NB4 (cell line): ENCODE data around the gene HS6ST2.
A peak's percentile ranks its signal among the peaks of the same experiment; 100 is the strongest.

Source experiments
- MAX ChIP-seq: IDR thresholded peaks from 2 replicates; pipeline ENCODE4 v1.6.1; 2011; ENCODE audit warnings: low read depth, low read length
- TF ChIP-seq, protein P1 (sequence below): IDR thresholded peaks from one replicate; pipeline ENCODE4 v1.5.1; 2012; ENCODE audit warnings: low read depth, low read length

DNA sequence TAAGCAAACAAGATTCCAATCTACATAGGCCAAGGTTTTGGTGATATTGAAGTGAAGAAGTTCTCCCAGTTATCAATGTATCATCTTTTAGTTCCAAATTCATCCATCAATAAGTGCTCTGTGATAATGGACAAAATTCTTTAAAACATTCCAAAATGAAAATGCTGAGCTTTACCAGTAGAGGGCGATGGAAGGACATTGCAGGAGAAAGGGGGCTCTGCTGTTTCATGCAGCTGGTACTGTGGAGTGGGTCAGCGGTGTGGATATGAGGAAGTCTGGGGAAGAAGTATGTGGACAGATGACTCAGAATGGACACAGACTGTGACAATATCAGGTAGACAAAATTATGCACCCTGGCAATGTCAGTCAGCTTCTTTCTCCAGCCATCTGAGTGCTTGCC lies 46.6 kb upstream of the HS6ST2 start:
- TF ChIP-seq, protein P1, sequence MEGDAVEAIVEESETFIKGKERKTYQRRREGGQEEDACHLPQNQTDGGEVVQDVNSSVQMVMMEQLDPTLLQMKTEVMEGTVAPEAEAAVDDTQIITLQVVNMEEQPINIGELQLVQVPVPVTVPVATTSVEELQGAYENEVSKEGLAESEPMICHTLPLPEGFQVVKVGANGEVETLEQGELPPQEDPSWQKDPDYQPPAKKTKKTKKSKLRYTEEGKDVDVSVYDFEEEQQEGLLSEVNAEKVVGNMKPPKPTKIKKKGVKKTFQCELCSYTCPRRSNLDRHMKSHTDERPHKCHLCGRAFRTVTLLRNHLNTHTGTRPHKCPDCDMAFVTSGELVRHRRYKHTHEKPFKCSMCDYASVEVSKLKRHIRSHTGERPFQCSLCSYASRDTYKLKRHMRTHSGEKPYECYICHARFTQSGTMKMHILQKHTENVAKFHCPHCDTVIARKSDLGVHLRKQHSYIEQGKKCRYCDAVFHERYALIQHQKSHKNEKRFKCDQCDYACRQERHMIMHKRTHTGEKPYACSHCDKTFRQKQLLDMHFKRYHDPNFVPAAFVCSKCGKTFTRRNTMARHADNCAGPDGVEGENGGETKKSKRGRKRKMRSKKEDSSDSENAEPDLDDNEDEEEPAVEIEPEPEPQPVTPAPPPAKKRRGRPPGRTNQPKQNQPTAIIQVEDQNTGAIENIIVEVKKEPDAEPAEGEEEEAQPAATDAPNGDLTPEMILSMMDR = peak; percentile 54
- TF ChIP-seq MAX = no peak
